NCI-H446 treated with DMSO at 0.1 percent for 48 hours (cell line): ENCODE measurements around the gene NHLRC4.
"Not testable (repeated sequence)": the region's sequence is repeated elsewhere in the genome, so short reads cannot be mapped to it uniquely, and the experiment has no call there.

Experiments used
- DNase-seq: peaks from one replicate; lab custom pipeline; 2025; lab: John Stamatoyannopoulos, UW

Gene NHLRC4

DNA sequence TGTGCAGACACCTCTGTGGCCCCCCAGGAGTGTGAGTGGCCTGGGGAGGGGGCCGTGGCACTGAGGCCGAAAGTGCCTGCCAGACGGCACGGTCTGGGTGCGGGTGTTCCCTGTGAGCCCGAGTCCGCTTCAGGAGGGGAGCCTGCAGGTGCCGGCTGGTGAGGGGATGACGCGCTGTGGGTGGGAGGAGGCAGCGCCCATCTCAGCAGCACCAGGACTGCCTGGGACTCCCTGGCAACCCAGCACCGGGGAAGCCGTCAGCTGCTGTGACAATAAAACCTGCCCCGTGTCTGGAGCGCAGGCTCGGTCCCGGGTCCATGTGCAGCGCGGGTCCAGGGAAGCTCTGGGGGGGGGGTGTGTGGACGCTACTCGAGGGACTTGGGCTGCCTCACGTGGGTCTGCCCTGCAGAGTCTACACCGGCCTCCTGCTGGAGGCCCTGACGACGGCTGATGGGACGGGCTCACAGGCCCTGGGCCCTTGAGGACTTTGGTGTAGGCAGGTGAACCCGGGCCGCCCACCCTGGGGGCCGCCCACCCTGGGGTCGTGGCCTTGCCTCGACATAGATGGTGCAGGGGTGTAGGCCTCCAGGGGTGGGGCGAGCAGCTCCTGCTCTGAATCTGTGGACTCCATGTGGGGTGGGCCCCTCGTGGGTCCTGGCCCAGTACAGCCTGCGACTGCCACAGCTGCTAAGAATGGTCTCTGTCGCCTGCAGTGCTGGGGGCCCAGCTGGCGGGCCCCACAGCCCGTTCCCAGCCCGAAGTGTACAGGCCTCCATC, 17.2 kb downstream of the NHLRC4 start:
- DNase-seq, result no peak

DNA sequence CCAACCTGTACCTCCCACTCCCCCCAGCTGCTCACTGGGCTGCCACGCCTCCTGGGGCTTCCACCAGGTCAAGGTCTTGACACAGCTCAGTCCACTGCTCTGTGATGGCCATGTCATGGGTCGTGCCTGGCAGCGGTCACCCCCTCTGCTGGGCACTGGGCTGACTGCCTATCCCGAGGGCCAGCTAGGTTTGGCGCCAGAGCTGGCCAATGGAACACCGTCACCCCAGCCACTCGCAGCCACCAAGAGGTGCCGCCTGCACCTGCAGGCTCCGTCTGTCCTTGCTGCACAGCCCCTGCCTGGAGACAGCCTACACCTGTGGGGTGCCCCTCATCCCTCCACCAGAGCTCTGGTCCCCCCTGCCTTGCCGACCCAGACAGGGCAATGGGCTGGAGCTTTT, 18.5 kb downstream of the NHLRC4 start:
- no peak for DNase-seq

DNA sequence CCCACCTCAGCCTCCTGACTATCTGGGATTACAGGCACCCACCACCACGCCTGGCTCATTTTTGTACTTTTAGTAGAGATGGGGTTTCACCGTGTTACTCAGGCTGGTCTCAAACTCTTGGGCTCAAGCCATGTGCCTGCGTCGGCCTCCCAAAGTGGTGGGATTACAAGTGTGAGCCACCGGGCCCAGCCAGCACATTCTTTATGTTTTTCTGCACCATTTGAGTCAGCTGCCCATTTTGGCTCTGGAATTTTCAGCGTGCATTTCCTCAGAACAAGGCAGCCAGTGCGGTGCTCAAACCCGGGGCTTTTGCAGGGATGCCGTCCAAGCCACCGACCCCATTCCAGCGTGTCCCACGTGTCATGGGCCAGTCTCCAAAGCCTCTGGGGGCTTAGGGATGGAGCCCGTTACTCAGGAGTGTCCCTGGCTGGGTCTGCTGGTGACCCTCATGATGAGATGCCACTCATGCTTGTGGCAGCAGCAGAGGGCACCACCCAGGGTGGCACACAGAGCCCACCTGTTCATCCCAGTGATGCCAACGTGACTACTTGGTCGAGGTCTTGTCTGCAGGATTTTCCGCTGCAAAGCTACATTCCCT, 19.3 kb downstream of the NHLRC4 start:
- DNase-seq, result no peak

DNA sequence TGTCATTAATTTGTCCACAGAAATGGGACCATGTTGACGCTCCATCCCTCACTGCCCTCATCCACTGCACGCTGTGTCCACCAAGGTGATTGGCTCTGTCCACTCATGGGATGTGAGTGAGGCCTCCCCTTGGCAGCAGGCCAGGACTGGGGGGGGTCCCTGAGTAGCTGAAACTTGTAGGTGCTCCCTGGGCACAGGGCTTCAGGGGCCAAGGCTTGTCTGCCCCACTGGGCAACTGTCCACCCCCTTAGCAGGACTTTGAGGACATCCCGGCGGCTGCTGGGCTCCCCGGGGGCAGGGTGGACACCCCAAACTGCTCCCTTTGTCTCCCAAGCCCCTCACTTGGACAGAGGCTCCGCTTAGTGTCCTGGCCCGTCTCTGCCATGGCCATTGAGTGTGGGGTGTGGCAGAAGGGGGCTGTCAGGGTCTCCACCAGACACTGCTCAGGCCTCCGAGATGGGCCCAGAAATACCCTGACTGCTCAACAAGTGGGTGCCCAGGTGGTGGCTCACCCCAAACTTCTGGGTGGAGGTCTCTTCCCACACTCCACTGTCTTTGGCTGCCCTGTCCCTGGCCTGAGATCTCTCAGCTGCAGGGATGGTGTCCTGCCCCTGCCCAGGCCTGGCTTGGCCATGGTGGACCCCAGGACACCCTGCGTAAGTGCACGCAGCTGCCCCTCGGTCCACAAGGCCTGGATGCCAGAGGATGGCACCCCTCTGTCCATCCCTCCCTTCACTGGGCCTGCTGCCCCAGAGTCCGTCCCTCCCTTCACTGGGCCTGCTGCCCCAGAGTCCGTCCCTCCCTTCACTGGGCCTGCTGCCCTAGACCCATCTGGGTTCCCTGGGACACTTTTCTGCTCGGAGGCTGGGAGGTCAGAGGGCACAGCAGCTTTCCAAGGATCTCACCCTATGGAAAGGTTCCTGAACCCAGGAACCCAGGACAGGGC, 20.1 kb downstream of the NHLRC4 start:
- DNase-seq, result no peak

DNA sequence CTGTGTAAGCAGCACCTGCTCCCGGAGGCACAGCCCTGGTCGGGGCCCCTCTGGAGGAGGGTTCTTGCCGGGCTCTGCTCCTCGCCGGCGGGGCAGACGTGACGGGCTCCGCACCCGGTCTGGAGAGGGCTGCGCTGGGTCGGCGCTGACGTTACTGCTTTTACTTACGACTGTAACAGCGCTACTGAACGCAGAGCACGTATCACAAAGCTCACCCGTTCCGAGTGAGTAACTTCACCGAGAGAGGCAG, 21.8 kb downstream of the NHLRC4 start:
- no peak for DNase-seq

DNA sequence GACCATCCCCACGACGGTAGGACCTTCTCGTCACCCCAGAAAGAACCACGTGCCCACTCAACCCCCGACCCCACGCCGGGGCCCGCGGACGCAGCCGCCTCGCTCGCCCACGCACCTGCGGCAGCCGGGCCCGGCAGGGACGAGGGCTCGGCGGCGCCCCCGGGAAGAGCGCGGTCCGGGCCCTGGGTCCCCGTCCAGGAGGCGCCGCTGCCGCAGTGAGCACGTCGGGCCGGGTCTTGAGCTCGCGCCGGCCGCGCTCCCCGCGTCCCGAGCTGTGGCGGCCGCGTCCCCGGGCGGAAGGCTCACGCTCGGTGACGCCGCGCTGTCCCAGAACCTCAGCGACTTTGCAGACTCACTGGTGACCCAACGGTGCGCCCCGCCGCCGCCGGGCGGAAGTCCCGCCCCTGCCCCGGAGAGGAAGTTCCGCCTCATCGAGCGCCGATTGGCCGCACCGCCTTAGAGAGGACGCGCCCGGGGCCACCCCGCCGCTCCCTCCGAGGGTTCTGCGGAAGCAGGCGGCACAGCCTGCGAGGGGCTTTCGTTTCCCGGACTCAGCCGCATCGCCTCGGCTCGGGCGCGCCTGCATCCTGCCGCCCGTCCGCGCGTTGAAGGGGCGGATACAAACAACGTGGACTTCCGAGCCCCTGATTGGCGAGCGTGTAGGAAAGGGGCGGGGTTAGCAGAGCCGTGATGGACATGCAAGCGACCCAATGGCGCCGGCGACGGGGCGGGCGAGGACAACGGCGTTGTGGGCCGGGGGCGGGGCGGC, 22.3 kb downstream of the NHLRC4 start:
- DNase-seq, result peak; percentile 86

DNA sequence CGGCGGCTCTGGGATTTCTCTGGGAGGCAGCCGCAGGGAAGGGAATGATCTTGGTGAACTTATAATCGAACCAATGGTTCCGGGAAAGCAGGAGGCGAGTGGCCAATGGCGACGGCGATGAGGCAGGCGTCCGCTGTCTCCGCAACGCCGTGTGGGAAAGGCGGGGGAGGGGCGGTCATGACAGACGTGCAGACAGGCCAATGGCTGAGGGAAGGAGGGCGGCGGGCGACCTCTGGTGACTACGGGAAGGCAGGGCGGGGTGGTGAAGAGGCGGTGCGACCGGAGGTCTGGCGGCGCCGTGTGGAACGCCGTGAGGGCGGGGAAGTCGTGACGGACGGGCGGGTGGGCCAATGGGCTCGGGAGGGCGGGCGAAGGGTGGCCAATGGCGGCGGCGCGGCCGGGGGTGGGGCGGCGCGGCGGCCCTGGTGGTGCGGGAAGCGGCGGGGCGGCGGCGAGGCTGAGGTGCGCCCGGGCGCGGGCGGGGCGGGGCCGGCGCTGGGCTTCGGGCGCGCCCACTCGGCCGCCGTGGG, 22.9 kb downstream of the NHLRC4 start, which contains the start of gene RAB40C:
TSS of gene RAB40C (plus strand) at position 409 of the 530 bp plus-strand sequence. CDS start 226 bp downstream, outside the sequence.
- peak; percentile 86 for DNase-seq

DNA sequence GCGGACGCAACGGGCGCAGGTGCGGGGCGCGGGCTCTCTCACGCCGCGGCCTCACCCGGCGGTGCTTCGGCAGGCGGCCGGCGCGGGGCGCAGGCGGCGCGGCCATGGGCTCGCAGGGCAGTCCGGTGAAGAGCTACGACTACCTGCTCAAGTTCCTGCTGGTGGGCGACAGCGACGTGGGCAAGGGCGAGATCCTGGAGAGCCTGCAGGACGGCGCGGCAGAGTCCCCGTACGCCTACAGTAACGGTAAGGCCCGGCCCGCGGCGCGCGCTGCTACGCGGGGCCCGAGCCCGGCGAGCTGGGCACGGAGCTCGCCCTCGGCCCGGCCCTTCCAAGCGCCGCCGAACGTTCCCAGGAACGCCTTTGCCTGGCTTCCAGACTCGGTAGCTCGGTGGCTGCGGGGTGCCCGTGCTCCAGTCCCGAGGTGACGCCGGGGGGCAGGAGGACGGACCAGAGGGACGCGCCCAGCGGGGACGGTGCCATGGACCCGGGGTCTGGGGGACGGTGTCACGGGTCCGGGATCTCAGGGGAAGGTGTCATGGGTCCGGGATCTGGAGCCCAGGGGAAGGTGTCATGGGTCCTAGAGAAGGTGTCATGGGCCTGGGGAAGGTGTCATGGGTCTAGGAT, 23.5 kb downstream of the NHLRC4 start:
- DNase-seq, result no peak

DNA sequence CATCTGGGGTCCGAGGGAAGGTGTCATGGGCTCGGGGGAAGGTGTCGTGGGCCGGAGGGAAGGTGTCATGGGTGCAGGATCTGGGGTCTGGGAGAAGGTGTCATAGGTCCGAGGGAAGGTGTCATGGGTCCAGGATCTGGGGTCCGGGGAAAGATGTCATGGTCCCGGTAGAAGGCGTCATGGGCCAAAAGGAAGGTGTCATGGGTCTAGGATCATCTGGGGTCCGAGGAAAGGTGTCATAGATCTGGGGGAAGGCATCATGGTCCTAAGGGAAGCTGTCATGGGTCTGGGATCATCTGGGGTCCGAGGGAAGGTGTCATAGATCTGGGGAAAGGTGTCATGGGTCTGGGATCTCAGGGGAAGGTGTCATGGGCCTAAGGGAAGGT, 24.0 kb downstream of the NHLRC4 start:
- no peak for DNase-seq

DNA sequence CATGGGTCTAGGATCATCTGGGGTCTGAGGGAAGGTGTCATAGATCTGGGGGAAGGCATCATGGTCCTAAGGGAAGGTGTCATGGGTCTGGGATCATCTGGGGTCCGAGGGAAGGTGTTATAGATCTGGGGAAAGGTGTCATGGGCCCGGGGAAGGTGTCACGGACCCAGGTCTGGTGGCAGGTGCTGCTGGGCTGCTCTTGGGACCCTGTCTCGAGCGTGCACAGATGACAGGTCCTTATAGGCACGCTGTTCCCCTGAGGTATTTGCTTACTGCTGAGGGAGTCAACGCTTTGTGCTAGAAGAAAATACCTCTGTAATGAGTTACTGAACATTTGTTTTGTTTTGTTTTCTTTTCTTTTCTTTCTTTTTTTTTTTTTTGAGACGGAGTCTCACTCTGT, 24.4 kb downstream of the NHLRC4 start:
- DNase-seq, result no peak

DNA sequence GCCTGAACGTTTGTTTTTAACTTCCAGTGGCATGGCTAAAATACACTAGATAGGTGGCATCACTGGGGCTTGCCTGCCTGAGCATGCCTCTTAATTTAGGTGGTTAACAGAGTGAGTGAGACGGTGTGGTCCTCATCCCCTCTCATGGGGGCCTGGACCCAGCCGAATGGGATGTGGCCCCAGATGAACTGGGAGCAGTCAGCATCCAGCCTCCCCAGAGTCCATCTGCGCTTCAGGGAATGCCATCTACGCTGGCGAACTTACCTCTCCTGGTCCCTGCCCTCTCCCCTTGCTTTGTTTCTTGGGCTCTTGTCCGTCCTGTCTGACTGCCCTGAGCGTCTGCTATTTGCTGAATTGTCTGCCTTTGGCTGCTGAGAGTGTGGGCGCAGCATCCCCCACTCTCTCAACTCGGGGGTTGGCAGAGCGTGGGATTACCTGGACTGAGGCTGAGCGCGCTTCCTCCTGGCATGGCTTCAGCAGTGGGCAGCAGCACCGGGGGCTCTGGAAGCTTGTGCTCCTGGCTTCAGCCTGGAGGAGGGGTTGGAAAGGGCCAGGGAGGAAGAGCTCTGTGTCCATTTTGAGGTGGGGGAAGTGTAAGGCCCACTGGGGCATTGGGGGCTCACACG, 25.2 kb downstream of the NHLRC4 start:
- no peak for DNase-seq

DNA sequence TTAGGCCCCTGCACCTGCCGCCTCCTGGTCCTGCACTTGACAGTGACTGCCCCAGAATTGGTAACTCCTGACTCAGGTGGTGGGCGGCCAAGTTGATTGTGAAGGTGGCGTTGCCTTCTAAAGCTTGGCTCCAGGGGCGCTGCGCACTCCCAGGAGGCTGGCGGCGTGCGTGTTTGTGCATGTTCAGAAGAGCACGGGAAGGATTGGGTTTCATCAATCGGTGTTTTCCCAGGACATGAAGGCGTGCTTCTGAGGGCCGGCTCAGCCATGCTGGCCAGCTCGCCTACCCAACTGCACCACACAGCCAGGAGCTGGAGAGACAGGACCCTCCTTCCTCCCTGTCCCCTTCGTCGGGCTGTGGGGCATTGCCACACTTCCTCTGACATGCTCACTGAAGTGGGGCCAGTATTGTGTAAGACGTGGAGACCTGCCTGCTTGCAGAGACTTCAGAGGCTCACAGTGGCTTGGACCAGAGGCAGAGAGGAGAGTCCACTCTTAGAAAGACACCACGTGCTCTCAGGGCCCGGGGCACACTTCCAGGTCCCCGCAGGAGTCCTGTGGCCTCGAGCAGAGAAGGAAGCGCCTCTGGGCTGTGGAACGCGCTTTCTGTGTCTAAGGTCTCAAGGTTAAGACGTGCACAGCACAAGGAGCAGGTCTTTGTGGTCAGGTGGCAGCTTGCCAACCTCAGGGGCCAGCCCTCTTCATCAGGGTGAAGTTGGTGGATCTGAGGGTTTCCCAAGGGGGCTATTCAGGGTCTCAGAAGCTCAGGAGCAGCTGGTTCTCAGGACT, 25.9 kb downstream of the NHLRC4 start:
- DNase-seq, result no peak

DNA sequence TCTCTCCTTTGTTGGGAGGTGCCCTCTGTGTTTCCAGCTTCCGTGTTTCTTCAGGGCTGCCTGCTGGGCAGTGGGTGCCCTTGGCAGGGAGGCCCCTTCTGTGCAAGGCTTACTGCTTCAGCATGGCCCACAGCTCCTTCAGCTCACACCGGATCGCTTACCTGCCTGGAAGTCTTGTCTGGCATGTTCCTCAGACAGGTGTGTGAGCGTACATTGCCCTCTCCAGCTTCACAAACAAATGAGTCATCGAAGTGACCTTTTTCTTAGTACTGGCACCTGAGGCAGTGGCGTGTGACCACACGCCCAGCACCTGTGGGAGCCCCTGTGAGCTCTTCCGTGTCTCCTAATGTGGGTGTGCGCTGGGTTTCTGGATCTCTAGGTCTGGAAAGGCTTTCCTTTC, 26.6 kb downstream of the NHLRC4 start:
- DNase-seq, result no peak

DNA sequence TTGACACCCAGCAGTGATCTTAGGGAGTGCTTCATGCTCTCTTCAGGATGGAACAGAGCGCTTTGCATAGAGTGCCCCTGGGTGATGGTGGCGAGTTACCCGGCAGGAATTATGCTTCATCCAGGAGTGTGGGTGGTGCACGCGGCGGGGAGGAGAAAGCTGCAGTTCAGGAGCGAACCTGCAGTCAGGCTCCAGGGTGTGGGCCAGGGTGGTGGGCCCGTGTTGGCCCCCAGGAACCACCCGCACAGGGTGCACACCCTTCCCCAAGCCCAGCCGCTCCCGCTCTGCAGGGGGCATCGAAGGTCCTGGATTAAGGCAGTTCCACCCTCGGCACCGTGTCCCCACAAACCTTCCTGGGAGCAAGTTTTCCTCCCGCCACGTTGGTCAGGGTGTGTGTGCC, 27.0 kb downstream of the NHLRC4 start:
- DNase-seq, result no peak

DNA sequence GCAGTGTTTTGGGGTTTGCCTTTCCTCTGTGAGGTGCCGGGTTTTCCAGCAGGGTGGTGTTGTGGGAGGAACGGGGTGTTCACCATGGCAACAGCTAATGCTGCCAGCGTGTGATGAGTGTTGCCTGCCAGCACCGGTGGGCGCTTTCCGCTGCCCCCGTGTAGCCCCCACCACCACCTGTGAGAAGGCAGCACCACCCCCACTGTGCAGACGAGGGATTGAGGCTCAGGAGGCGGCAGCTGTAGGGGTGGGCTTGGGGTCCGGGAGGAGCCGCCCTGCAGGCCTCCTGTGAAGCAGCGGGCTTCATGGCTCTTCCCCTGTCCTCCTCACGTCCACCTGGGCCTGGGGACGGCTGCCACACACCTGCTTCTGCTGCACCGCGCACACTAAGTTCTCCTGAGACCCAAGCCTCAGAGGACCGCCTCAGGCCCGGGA, 28.3 kb downstream of the NHLRC4 start:
- no peak for DNase-seq

DNA sequence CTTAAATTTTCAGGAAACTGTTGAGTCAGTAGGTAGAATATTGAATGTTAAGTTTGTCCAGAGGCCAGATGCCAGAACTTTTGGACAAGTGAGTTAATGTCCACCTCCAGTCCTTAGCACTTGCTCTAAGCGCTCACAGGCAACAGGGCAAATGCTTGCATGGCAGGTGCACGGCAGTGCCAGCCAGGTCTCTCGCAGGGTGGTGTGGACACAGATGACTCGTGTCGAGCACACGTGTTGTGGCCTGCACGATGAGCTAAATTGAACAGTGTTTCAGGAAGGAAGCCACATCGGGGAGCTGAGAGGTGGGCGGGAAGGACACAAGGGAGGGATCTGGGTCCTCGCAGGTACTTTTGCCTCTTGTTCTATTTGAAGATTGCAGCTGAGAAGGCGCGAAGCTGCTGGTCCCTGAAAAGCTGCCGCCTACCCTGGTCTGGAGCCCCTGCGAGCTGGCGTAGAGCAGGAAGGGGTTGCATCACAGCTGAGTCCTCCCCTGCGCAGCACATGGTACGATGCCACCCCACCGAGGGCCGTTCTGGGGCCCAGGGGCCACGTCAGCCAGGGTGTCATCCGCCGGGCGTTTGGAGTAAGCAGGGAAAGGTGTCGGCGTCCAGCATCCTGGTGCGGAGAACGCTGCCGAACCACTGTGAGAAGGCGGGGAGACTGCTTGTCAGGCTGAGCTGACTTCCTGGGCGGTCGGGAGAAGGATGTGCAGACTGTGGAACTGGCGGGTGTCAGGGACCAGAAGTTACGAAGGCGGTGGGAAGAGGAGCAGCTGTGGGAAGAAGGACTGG, 29.3 kb downstream of the NHLRC4 start:
- no peak for DNase-seq

DNA sequence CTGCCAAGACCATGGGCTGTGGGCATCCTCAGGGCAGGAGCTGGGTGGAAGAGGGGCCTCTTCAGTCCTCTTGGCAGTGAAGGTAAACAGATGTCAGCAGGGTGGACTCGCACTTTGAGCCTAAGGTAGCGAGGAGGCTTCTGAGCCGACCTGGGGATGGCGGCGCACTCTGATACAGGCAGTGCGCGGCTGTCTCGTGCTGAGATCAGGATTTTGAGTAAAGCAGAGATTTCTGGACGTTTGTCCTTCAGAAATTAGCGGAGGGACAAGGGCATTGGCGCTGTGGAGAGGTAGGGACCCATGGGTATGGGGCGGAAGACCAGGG, 29.9 kb downstream of the NHLRC4 start:
- no peak for DNase-seq

DNA sequence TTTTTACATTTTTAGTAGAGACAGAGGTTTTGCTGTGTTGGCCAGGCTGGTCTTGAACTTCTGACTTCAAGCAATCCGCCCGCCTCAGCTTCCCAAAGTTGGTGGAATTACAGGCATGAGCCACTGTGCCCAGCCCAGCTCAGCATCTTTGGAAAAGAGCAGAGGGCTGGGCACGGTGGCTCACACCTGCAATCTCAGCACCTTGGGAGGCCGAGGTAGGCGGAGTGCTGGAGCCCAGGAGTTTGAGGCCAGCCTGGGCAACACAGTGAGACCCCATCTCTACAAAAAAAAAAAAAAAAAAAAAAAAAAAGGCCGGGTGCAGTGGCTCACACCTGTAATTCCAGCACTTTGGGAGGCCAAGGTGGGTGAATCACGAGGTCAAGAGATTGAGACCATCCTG, 30.9 kb downstream of the NHLRC4 start:
- DNase-seq, result not testable (repeated sequence)
